Adrenal gland (tissue), 12 donors: ENCODE results near the gene C10orf90. TPM values are rescaled to one million over a fixed set of nuclear protein-coding genes. Genes with fewer than 3 reads are reported as not detected.

Experiments
- DNase-seq, 7 donors: peaks; one replicate each; pipeline ENCODE4 v3.0.0-alpha.2; 2019 to 2020
- H3K27ac ChIP-seq, 5 donors: fragments of 200-600 bp; sonication (generic) in 4 of 5; 1 replicate in 3 of 5; 2 replicates in 2 of 5; pipeline versions ENCODE4 v1.5.1 to v1.8.0; 2016 to 2020; ENCODE audit warnings: mild to moderate bottlenecking in 1 of 5
- H3K27me3 ChIP-seq: fragments of 200-600 bp; 2 replicates; pipeline ENCODE4 v1.8.0; 2021
- H3K36me3 ChIP-seq, 2 donors: fragments of 200-600 bp; replicated peaks in 1 of 2; 1 replicate in 1 of 2; 2 replicates in 1 of 2; pipeline versions ENCODE4 v1.5.1 to v1.8.0; 2018 to 2022
- H3K4me1 ChIP-seq, 2 donors: fragments of 200-600 bp; replicated peaks in 1 of 2; 1 replicate in 1 of 2; 2 replicates in 1 of 2; pipeline versions ENCODE4 v1.5.1 to v1.8.0; 2018 to 2021
- H3K4me3 ChIP-seq, 4 donors: fragments of 200-600 bp; sonication (generic) in 3 of 4; one replicate each; pipeline ENCODE4 v1.5.1; 2016 to 2018
- H3K9me3 ChIP-seq, 3 donors: fragments of 200-600 bp; sonication (generic) in 1 of 3; replicated peaks in 1 of 3; 1 replicate in 2 of 3; 2 replicates in 1 of 3; pipeline versions ENCODE4 v1.5.1 to v1.8.0; 2016 to 2021
- CTCF ChIP-seq, 6 experiments: fragments of 450-650 bp in 4 of 6; fragments of 200-600 bp in 2 of 6; sonication (generic) in 1 of 6; IDR thresholded peaks; 1 replicate in 5 of 6; 2 replicates in 1 of 6; pipeline versions ENCODE4 v1.5.1 to v1.8.0; 2016 to 2021; ENCODE audit warnings: antibody characterized with exemption in 6 of 6, mild to moderate bottlenecking in 2 of 6, moderate library complexity in 1 of 6
- POLR2A ChIP-seq, 2 donors: fragments of 450-650 bp; IDR thresholded peaks; one replicate each; pipeline ENCODE4 v1.6.1; 2017; ENCODE audit warnings: antibody characterized with exemption in 2 of 2, mild to moderate bottlenecking in 2 of 2, moderate library complexity in 1 of 2
- WGBS, 4 donors: extraction: QIAGEN DNeasy Blood & Tissue Kit in 2 of 4; methylation state at CpG; one replicate each; pipeline versions ENCODE4 v1.1.5 to v1.1.7; 2013 to 2017; 5-methylcytosine and 5-hydroxymethylcytosine counted together
- intact Hi-C, 2 donors: fragments of 100-400 bp; cut with DNase I; formaldehyde crosslinking; loops; one replicate each; pipeline versions ENCODE4 v1.14.1 to v1.15.0; 2022 to 2023
- polyA plus RNA-seq, 3 donors: library from polyadenylated mRNA; stranded (reverse); fragments of 200-250 nt in 2 of 3; fragments of 350-450 nt in 1 of 3; fragmentation: Illumina TruSeq in 1 of 3; extraction: RNeasy Lipid Tissue Mini Kit (QIAGEN cat#74804) in 1 of 3; gene quantifications; one replicate each; pipeline ENCODE4 v1.2.3, GENCODE V29; 2013 to 2014
- total RNA-seq, 9 donors: library from RNA; depleted of rRNA in 4 of 9; stranded (reverse); fragments of >200 nt in 4 of 9; fragments of 120-200 nt in 1 of 9; fragmentation: NEBNext Ultra II Directional in 1 of 9; extraction: Animal tissue kit (Norgen Biotek cat#: 25700) in 1 of 9; gene quantifications; one replicate each; pipeline versions ENCODE4 v1.1.0 to v1.2.4, GENCODE V29; 2013 to 2023
- donor health status: healthy with polysubstance abuse.
- donor health status: Bipolar disorder and iron deficiency.
- donor health status: DM: yes; HTN: yes; CAD: no.
- donor health status: DM: no; HTN: no; CAD: no.
- donor health status: DM: no; HTN: no; CAD: no.
- donor health status: DM: yes; HTN: yes; CAD: no.

C10orf90 gene
- total and polyA plus RNA-seq, 12 donors, result 0.10 to 0.18 TPM; not detected in 10

- Histone ChIP-seq H3K27ac (no peak overlapping the region), H3K27me3 (no peaks in the 10 kb centered on the region), H3K4me3 (no peak overlapping the region), H3K4me1 (no peaks in the 10 kb centered on the region), H3K9me3 (no peaks in the 10 kb centered on the region), H3K36me3 (no peaks in the 10 kb centered on the region)
- TF ChIP-seq CTCF (IDR thresholded peaks at IDR 0.05) (no peak), POLR2A (IDR thresholded peaks at IDR 0.05) (no peak)
- DNase-seq, result peak in 1 of 7 donors; percentile 6
- intact Hi-C loops, result no loop called here
- WGBS, 4 donors, result 35 to 53% (median 42%) methylated on average over 3 of the region's 3 CpGs
These were observed 53.8 kb downstream of the C10orf90 start for GRCh38 chr10:126616737-126617136.

GRCh38 chr10:126611303-126611702 is 59.2 kb downstream of the C10orf90 start:
- Histone ChIP-seq H3K36me3 (no peaks in the 10 kb centered on the region), H3K27ac (no peak overlapping the region), H3K9me3 (no peaks in the 10 kb centered on the region), H3K4me3 (no peak overlapping the region), H3K27me3 (no peaks in the 10 kb centered on the region), H3K4me1 (no peaks in the 10 kb centered on the region)
- intact Hi-C loops, result no loop called here
- WGBS, 4 donors, result 70 to 82% (median 76%) methylated on average over 2 of the region's 2 CpGs
- TF ChIP-seq CTCF (IDR thresholded peaks at IDR 0.05), result no peak
- no peak for TF ChIP-seq POLR2A (IDR thresholded peaks at IDR 0.05)
- DNase-seq, result no peak

- Histone ChIP-seq H3K4me3 (no peak overlapping the region), H3K36me3 (no peaks in the 10 kb centered on the region), H3K27me3 (no peaks in the 10 kb centered on the region), H3K4me1 (no peaks in the 10 kb centered on the region), H3K27ac (no peak overlapping the region), H3K9me3 (no peaks in the 10 kb centered on the region)
- WGBS, 4 donors, result 70 to 82% (median 80%) methylated on average over 4 of the region's 4 CpGs
- TF ChIP-seq CTCF (IDR thresholded peaks at IDR 0.05) (no peak), POLR2A (IDR thresholded peaks at IDR 0.05) (no peak)
- intact Hi-C loops, result no loop called here
- no peak for DNase-seq
These were observed 60.9 kb downstream of the C10orf90 start for GRCh38 chr10:126609566-126609965.

GRCh38 chr10:126599949-126600682 is 70.4 kb downstream of the C10orf90 start:
- no peak for TF ChIP-seq CTCF (IDR thresholded peaks at IDR 0.05)
- no peak for TF ChIP-seq POLR2A (IDR thresholded peaks at IDR 0.05)
- intact Hi-C loops, result no loop called here
- Histone ChIP-seq H3K4me1 (no peaks in the 10 kb centered on the region), H3K27ac (no peak overlapping the region), H3K4me3 (no peak overlapping the region), H3K27me3 (no peaks in the 10 kb centered on the region), H3K9me3 (no peaks in the 10 kb centered on the region), H3K36me3 (no peaks in the 10 kb centered on the region)
- DNase-seq, result no peak
- WGBS, 4 donors, result 78 to 88% (median 82%) methylated on average over 17 to 19 of the region's 19 CpGs
